Activated CD8-positive, alpha-beta memory T cell treated with anti-CD3 and anti-CD28 coated beads for 36 hours (primary cell): ENCODE measurements around the gene ARID1B. TPM values are rescaled to one million over a fixed set of nuclear protein-coding genes. Genes with fewer than 3 reads are reported as not detected.

Source experiments
- CTCF ChIA-PET: fragments of 350-600 bp; sonication (Branson Sonifier 250); formaldehyde crosslinking; loops from one replicate; lab custom pipeline; 2021; ENCODE audit warnings: antibody characterized with exemption; lab: Charles Lee
- POLR2A ChIA-PET: fragments of 350-600 bp; sonication (Branson Sonifier 250); formaldehyde crosslinking; loops from one replicate; lab custom pipeline; 2021; ENCODE audit warnings: antibody characterized with exemption; lab: Charles Lee
- total RNA-seq, 2 experiments: library from RNA; stranded (reverse); gene quantifications; one replicate each; pipeline ENCODE4 v1.2.3, GENCODE V29; 2021

The ARID1B gene
- total RNA-seq, 2 experiments from 2014 or later, result 48.4 to 49.5 TPM

GRCh38 chr6:156809446-156810178 is 32.4 kb downstream of the ARID1B start:
- CTCF ChIA-PET, result no interaction called here
- POLR2A ChIA-PET, result no interaction called here

GRCh38 chr6:156814036-156814581 is 36.9 kb downstream of the ARID1B start:
- CTCF ChIA-PET, result no interaction called here
- POLR2A ChIA-PET, result interaction anchor here (0.6 kb wide), 1 partner anchor 79 kb away, joined by 4 read pairs; no protein-coding TSS in a partner anchor

- ChIA-PET CTCF (no interaction called here), POLR2A (no interaction called here)
These were observed 39.3 kb downstream of the ARID1B start for GRCh38 chr6:156816505-156816904.

- POLR2A ChIA-PET, result no interaction called here
These were observed 43.1 kb downstream of the ARID1B start for GRCh38 chr6:156820089-156820798.

GRCh38 chr6:156821707-156822106 is 44.5 kb downstream of the ARID1B start:
- ChIA-PET POLR2A (no interaction called here), CTCF (no interaction called here)

More at GRCh38 chr6:156820089-156820798, 43.1 kb downstream of the ARID1B start:
- CTCF ChIA-PET, result interaction anchor here (0.5 kb wide), 1 partner anchor 1576 kb away, joined by 3 read pairs; no protein-coding TSS in a partner anchor

- CTCF ChIA-PET, result no interaction called here
- POLR2A ChIA-PET, result no interaction called here
These were observed 45.6 kb downstream of the ARID1B start for GRCh38 chr6:156822747-156823206.

- CTCF ChIA-PET, result no interaction called here
- POLR2A ChIA-PET, result no interaction called here
These were observed 47.0 kb downstream of the ARID1B start for GRCh38 chr6:156824142-156824541.

GRCh38 chr6:156825475-156825874 is 48.3 kb downstream of the ARID1B start:
- CTCF ChIA-PET, result no interaction called here
- POLR2A ChIA-PET, result no interaction called here

- ChIA-PET POLR2A (no interaction called here), CTCF (no interaction called here)
These were observed 49.2 kb downstream of the ARID1B start for GRCh38 chr6:156826290-156826955.

- ChIA-PET POLR2A (no interaction called here), CTCF (no interaction called here)
These were observed 50.2 kb downstream of the ARID1B start for GRCh38 chr6:156827382-156827781.

- POLR2A ChIA-PET, result interaction anchor here (0.6 kb wide), 1 partner anchor 103 kb away, joined by 5 read pairs; no protein-coding TSS in a partner anchor
- CTCF ChIA-PET, result no interaction called here
These were observed 51.1 kb downstream of the ARID1B start for GRCh38 chr6:156828280-156828703.

GRCh38 chr6:156830126-156830525 is 52.9 kb downstream of the ARID1B start:
- CTCF ChIA-PET, result no interaction called here
- POLR2A ChIA-PET, result no interaction called here

- POLR2A ChIA-PET, result no interaction called here
- CTCF ChIA-PET, result no interaction called here
These were observed 55.1 kb downstream of the ARID1B start for GRCh38 chr6:156832231-156832647.

- ChIA-PET CTCF (no interaction called here), POLR2A (no interaction called here)
These were observed 55.5 kb downstream of the ARID1B start for GRCh38 chr6:156832669-156833068.

GRCh38 chr6:156833755-156834154 is 56.6 kb downstream of the ARID1B start:
- POLR2A ChIA-PET, result no interaction called here

GRCh38 chr6:156839129-156839528 is 62.0 kb downstream of the ARID1B start:
- POLR2A ChIA-PET, result no interaction called here
- CTCF ChIA-PET, result interaction anchor here (1.3 kb wide), 1 partner anchor 52 kb away, joined by 3 read pairs; no protein-coding TSS in a partner anchor

More at GRCh38 chr6:156833755-156834154, 56.6 kb downstream of the ARID1B start:
- CTCF ChIA-PET, result no interaction called here

GRCh38 chr6:156839591-156840001 is 62.4 kb downstream of the ARID1B start:
- CTCF ChIA-PET, result interaction anchor here (1.3 kb wide), 1 partner anchor 53 kb away, joined by 3 read pairs; no protein-coding TSS in a partner anchor
- POLR2A ChIA-PET, result no interaction called here

GRCh38 chr6:156840136-156840535 is 63.0 kb downstream of the ARID1B start:
- POLR2A ChIA-PET, result no interaction called here
- CTCF ChIA-PET, result interaction anchor here (1.3 kb wide), 1 partner anchor 53 kb away, joined by 3 read pairs; no protein-coding TSS in a partner anchor

- ChIA-PET POLR2A (no interaction called here), CTCF (no interaction called here)
These were observed 63.4 kb downstream of the ARID1B start for GRCh38 chr6:156840606-156841005.
